Skeletal muscle satellite cell (primary cell): ENCODE data around the gene WDTC1.

Experiments used
- H3K27me3 ChIP-seq: 2 replicates; pipeline ENCODE4 v1.7.0; 2013; ENCODE audit warnings: low read length; ENCODE audit not compliant: control insufficient read depth, insufficient read depth
- H3K36me3 ChIP-seq: 2 replicates; pipeline ENCODE4 v1.7.0; 2013; ENCODE audit warnings: mild to moderate bottlenecking, control low read depth, low read length; ENCODE audit not compliant: insufficient read depth
- H3K4me1 ChIP-seq: 2 replicates; pipeline ENCODE4 v1.7.0; 2013; ENCODE audit warnings: low read length; ENCODE audit not compliant: control insufficient read depth, insufficient read depth
- H3K4me2 ChIP-seq: 2 replicates; pipeline ENCODE4 v1.7.0; 2013; ENCODE audit warnings: mild to moderate bottlenecking, low read length
- H3K4me3 ChIP-seq: 2 replicates; pipeline ENCODE4 v1.7.0; 2013; ENCODE audit warnings: low read length
- H3K9ac ChIP-seq: 2 replicates; pipeline ENCODE4 v1.7.0; 2013; ENCODE audit warnings: mild to moderate bottlenecking, low read depth, low read length, moderate library complexity
- H3K9me3 ChIP-seq: replicated peaks from 2 replicates; pipeline ENCODE4 v1.7.0; 2013; ENCODE audit warnings: mild to moderate bottlenecking, control low read depth, low read length

The WDTC1 gene

GRCh38 chr1:27306071-27306470 lies 71.6 kb downstream of the WDTC1 start:
- no peak overlapping the region for H3K4me2 ChIP-seq
- no peak overlapping the region for H3K4me3 ChIP-seq
- no peaks in the 10 kb centered on the region for H3K9me3 ChIP-seq
- H3K36me3 ChIP-seq: peaks cover 8% of the 10 kb centered on the region
- H3K4me1 ChIP-seq: peaks cover 7% of the 10 kb centered on the region
- H3K27me3 ChIP-seq: no peaks in the 10 kb centered on the region
- no peak overlapping the region for H3K9ac ChIP-seq

GRCh38 chr1:27306892-27307761 lies 72.7 kb downstream of the WDTC1 start:
- H3K36me3 ChIP-seq: no peaks in the 10 kb centered on the region
- no peaks in the 10 kb centered on the region for H3K27me3 ChIP-seq
- H3K4me3 ChIP-seq: no peak overlapping the region
- H3K4me1 ChIP-seq: no peaks in the 10 kb centered on the region
- no peak overlapping the region for H3K9ac ChIP-seq
- H3K4me2 ChIP-seq: no peak overlapping the region
- H3K9me3 ChIP-seq: no peaks in the 10 kb centered on the region

GRCh38 chr1:27307874-27308598 lies 73.6 kb downstream of the WDTC1 start:
- Histone ChIP-seq H3K9ac (no peak overlapping the region), H3K36me3 (no peaks in the 10 kb centered on the region), H3K27me3 (no peaks in the 10 kb centered on the region), H3K4me2 (no peak overlapping the region), H3K4me1 (no peaks in the 10 kb centered on the region), H3K4me3 (no peak overlapping the region), H3K9me3 (no peaks in the 10 kb centered on the region)

- H3K4me2 ChIP-seq: no peak overlapping the region
- no peak overlapping the region for H3K4me3 ChIP-seq
- H3K9me3 ChIP-seq: no peaks in the 10 kb centered on the region
- no peaks in the 10 kb centered on the region for H3K36me3 ChIP-seq
- no peaks in the 10 kb centered on the region for H3K4me1 ChIP-seq
- H3K9ac ChIP-seq: no peak overlapping the region
- peaks cover 4% of the 10 kb centered on the region for H3K27me3 ChIP-seq
Measured at GRCh38 chr1:27314169-27314568, 79.7 kb downstream of the WDTC1 start.

- no peak overlapping the region for H3K9ac ChIP-seq
- peaks cover 4% of the 10 kb centered on the region for H3K27me3 ChIP-seq
- no peak overlapping the region for H3K4me3 ChIP-seq
- no peak overlapping the region for H3K4me2 ChIP-seq
- no peaks in the 10 kb centered on the region for H3K36me3 ChIP-seq
- H3K4me1 ChIP-seq: no peaks in the 10 kb centered on the region
- no peaks in the 10 kb centered on the region for H3K9me3 ChIP-seq
Measured at GRCh38 chr1:27314737-27315136, 80.3 kb downstream of the WDTC1 start.

- peaks cover 4% of the 10 kb centered on the region for H3K27me3 ChIP-seq
- H3K4me2 ChIP-seq: no peak overlapping the region
- no peak overlapping the region for H3K4me3 ChIP-seq
- no peaks in the 10 kb centered on the region for H3K36me3 ChIP-seq
- no peaks in the 10 kb centered on the region for H3K9me3 ChIP-seq
- no peak overlapping the region for H3K9ac ChIP-seq
- H3K4me1 ChIP-seq: no peaks in the 10 kb centered on the region
Measured at GRCh38 chr1:27316860-27317259, 82.4 kb downstream of the WDTC1 start.

GRCh38 chr1:27318136-27318535 lies 83.7 kb downstream of the WDTC1 start:
- H3K36me3 ChIP-seq: no peaks in the 10 kb centered on the region
- H3K9me3 ChIP-seq: no peaks in the 10 kb centered on the region
- no peak overlapping the region for H3K4me2 ChIP-seq
- peaks cover 3% of the 10 kb centered on the region for H3K4me1 ChIP-seq
- no peak overlapping the region for H3K9ac ChIP-seq
- no peak overlapping the region for H3K4me3 ChIP-seq
- H3K27me3 ChIP-seq: peaks cover 4% of the 10 kb centered on the region

GRCh38 chr1:27318596-27318995 lies 84.2 kb downstream of the WDTC1 start:
- Histone ChIP-seq H3K36me3 (no peaks in the 10 kb centered on the region), H3K9me3 (no peaks in the 10 kb centered on the region), H3K9ac (no peak overlapping the region), H3K27me3 (peaks cover 1% of the 10 kb centered on the region), H3K4me1 (peaks cover 8% of the 10 kb centered on the region), H3K4me3 (no peak overlapping the region), H3K4me2 (no peak overlapping the region)

- peak within 1 kb of the TSS; percentile 98 for H3K4me3 ChIP-seq
- peaks cover 23% of the 10 kb centered on the region for H3K4me1 ChIP-seq
- H3K4me2 ChIP-seq: peak within 1 kb of the TSS; percentile 96
- no peaks in the 10 kb centered on the region for H3K27me3 ChIP-seq
- peaks cover 26% of the 10 kb centered on the region for H3K36me3 ChIP-seq
- no peaks in the 10 kb centered on the region for H3K9me3 ChIP-seq
- peak within 1 kb of the TSS; percentile 100 for H3K9ac ChIP-seq
Measured at GRCh38 chr1:27321813-27322568, 87.6 kb downstream of the WDTC1 start, which contains the start of gene TMEM222. TMEM222 (plus strand) TSS chr1:27322163; CDS start chr1:27322198, 35 bp downstream.

GRCh38 chr1:27322569-27323240 lies 88.3 kb downstream of the WDTC1 start:
- H3K9me3 ChIP-seq: no peaks in the 10 kb centered on the region
- peaks cover 29% of the 10 kb centered on the region for H3K36me3 ChIP-seq
- H3K4me1 ChIP-seq: peaks cover 25% of the 10 kb centered on the region
- H3K4me3 ChIP-seq: peak overlapping the region; percentile 98
- no peaks in the 10 kb centered on the region for H3K27me3 ChIP-seq
- peak overlapping the region; percentile 90 for H3K4me2 ChIP-seq
- H3K9ac ChIP-seq: peak overlapping the region; percentile 100

- H3K4me3 ChIP-seq: no peak overlapping the region
- peaks cover 40% of the 10 kb centered on the region for H3K36me3 ChIP-seq
- H3K4me2 ChIP-seq: no peak overlapping the region
- peaks cover 25% of the 10 kb centered on the region for H3K4me1 ChIP-seq
- H3K9ac ChIP-seq: no peak overlapping the region
- no peaks in the 10 kb centered on the region for H3K27me3 ChIP-seq
- H3K9me3 ChIP-seq: no peaks in the 10 kb centered on the region
Measured at GRCh38 chr1:27325286-27325685, 90.9 kb downstream of the WDTC1 start.
